ENCODE results near the gene CTIF.

Gene CTIF

GRCh38 chr18:48552130-48552529, 13.3 kb downstream of the CTIF start:
- DNase-seq = no peak

GRCh38 chr18:48553236-48553635, 14.4 kb downstream of the CTIF start:
- DNase-seq = no peak

GRCh38 chr18:48554610-48555400, 16.0 kb downstream of the CTIF start:
- DNase-seq = no peak

DNA sequence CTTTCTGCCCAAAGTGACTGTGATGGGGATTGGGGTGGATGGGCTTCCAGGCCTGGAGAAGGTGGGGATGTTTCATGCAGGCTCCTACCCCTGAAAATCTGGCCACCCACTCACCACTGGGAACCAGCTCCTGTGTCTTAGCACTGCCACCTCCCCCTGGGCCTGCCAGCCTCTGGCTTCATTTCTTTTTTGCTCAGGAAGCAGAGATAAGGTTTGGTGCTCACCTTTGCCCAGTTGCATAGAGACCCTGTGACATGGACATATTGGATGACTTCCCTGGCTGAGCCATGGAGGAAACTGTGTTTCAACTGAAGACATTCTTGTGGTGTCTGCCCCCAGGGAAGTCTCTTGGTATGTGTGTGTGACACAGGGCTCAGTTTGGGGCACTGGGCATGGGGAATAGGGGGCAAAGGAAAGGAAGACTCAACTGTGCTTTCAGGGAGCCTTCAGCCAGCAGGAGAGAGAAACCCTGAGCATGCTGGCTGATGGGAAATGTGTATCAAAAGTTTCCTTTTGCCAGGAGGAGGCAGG, 16.7 kb downstream of the CTIF start:
- DNase-seq = no peak

- no peak for DNase-seq
Measured at GRCh38 chr18:48557640-48558174, 18.9 kb downstream of the CTIF start.

DNA sequence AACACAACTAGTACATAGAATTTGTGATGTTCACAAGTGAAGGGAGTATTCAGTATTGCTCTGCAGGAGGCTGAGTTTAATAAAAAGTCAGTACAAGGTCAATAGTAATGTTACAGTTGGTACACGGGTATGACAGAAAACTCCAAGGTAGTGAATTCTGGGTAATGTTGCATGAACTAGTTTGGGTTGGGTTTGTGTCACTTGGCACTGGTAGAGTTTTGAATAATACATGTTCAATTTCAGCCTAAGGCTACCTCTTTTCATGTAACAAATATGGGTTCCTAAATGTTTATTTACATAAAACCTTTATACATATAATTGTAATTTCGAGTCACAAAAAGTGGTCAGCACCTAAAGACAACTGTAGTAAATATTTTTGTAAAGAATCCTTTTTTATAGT, 19.4 kb downstream of the CTIF start:
- no peak for DNase-seq

DNA sequence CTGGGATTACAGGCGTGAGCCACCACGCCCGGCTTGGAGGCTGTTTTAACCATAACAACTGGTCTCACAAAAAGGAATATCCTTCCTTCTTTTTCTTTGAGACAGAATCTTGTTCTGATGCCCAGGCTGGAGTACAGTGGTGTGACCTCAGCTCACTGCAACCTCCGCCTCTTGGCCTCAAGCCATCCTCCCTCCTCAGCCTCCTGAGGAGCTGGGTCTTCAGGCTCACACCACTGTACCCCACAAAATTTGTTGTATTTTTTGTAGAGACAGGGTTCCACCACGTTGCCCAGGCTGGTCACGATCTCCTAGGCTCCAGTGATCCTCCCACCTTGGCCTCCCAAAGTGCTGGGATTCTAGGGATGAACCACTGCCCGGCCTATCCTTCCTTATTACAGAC, 21.7 kb downstream of the CTIF start:
- DNase-seq = no peak

DNA sequence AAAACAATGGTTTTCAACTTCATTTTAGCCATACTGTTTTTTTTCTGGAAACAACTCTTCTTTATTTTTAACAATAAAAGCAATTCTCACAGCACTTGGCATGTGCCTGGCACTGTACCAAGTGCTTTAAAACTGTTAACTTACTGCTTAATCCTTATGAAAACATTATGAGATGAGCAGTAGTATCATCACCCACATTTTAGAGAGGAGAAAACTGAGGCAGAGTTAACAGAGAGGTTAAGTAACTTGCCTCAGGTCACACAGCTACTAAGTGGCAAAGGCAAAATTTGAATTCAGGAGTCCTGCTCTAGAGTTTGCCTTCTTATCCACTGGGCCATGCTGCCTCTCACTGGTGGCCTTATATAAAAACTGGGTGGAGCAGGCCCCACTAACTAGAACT, 23.2 kb downstream of the CTIF start:
- no peak for DNase-seq

DNA sequence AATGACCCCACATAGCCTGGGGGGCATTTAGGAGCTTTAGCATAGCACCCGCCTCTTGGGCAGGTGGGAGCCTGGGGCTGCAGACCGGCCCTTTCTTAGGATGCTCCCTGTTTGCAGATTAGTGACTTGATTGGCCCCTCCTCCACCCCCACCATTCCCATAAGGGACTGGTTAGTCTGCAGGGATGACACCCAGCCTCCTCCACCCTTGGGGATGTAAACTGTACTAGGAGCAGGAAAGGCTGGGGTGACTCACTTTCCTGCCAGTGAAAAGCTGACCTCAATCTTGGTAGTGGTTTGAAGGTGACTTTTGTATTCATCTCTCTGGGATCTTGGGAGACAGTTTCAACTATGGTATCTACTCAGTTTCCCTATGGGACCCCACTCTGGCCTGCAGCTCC, 24.2 kb downstream of the CTIF start:
- no peak for DNase-seq

DNA sequence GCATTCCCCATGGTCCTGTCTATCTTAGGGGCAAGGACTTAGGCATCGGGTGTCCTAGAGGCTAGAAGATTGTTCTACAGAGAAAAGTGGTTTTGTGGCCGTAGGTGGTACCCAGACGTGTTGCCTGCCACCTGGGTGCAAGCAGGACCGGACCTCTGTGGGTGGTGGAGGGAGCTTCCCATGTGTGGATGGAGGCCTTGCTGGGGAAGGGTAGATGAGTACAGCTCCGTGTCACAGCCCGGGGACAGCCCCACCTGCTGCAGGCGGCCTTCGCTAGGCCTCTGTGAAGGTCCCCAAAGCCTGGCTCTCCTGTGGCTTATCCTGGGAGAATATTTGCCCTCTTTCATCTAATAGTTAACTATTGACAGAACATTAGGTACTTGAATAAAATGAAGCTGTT, 25.3 kb downstream of the CTIF start:
- DNase-seq = no peak

GRCh38 chr18:48565105-48565504, 26.3 kb downstream of the CTIF start:
- no peak for DNase-seq

DNA sequence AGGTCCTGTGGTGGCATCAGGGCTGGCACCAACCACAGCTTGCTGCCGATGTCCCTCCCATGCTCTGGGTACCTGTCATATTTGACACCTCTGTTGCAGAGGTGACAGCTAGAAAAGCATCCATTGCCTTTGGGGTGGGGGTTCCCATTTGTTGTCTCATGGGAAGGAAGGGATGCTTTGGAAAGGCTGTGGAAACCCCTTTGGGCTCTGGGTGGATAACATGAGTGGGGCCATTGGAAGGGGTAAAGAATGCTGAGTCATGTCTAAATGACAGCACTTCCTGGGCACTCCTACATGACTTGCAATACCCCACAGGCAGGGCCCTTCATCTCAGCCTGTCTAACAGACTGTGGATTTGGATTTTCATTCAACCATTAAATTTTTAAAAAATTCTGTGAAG, 27.8 kb downstream of the CTIF start:
- no peak for DNase-seq

DNA sequence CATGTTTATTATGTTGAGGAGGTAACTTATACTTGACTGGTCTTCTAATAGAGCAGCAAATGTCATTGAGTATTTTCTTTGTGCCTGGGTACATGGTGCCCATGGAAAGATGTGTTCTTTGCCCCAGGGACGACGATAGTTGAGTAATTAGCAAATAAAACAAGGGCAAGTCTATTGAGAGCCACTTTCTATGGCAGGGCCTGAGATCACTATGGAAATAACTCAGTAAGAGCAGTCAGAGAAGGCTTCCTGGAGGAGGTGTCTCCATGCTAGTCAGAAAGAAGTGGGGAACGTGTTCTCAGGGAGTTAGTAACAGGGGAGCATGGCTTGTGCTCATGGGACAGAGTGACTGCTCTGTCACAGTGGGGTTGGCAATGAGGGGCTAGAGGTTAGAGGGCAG, 28.6 kb downstream of the CTIF start:
- DNase-seq = no peak

- no peak for DNase-seq
Measured at GRCh38 chr18:48569139-48569914, 30.5 kb downstream of the CTIF start.

- no peak for DNase-seq
Measured at GRCh38 chr18:48569915-48570264, 31.1 kb downstream of the CTIF start.

GRCh38 chr18:48570313-48570712, 31.5 kb downstream of the CTIF start:
- no peak for DNase-seq

DNA sequence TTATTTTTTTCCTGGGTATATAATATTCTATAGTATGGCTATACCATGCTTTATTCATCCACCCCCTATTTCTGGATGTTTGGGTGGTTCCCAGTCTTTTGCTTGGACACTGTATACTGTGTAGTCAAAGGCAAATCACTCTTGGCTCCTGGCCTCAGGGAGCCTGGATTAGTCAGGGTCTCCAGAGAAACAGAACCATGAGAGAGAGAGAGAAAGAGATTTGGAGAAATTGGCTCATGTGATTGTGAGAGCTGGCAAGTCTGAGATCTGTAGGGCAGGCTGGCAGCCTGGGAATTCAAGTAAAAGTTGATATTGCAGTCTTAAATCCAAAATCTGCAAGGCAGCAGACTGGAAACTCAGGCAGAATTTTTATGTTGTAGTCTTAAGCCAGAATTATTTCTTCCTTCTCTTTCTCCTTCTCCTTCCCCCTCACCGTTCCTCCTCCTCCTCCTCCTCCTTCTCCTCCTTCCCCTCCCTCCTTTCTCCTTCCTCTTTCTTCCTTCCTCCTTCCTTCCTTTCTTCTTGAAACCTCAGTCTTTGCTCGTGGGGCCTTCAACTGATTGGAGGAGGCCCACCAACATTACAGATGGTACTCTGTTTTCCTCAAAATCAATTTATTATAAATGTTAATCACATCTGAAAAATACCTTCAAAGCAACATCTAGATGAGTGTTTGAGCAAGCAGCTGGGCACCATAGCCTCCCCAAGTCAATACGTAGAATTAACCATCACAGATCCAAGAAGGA, 33.0 kb downstream of the CTIF start:
- no peak for DNase-seq

- DNase-seq = no peak
Measured at GRCh38 chr18:48572402-48573126, 33.7 kb downstream of the CTIF start.

GRCh38 chr18:48573632-48574283, 34.9 kb downstream of the CTIF start:
- no peak for DNase-seq

DNA sequence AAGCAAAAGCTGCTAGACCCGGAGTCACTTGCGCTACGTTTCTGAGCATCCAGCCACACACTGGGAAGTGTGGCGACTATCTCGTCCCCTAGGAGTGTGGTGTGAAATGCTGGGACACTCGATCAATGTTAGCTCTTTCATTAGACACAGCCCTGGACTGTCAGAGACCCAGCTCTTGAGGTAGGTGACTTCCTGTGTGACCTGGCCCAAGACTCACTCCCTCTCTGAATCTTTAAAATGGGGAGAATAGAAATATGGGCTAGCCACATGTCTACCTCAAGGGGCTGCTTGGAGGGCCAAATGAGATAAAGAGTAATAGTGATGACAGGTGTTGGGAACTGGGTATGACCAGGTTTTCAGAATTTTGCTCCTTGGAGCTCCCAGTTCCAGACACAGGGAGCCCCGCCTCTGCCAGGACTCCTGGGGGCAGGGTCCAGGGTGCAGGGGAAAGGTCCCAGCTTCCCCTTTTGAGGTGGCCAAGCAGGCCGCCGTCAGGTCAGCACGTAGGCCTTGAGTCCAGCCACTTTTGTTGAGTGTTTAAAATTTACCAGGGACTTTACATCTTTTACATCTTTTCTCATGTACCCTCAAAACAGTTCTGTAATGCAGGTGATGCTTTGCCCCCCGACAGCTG, 36.0 kb downstream of the CTIF start:
- DNase-seq = no peak

DNA sequence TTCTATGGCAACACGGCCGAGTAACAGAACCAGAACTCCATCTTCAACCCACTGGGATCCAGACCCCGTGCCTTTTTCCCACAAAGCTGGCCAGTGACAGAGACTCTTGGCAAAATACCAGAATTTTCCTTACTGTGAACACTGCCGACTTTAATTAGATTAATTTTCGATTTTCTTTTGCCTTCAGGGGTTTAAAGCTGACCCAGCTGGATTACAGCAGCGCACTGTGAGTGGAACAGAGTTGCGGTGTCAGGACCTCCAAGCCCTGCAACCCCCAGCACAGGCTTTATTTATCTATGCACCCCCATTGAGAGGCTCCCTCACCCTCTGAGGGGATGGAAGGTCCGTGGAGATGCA, 36.4 kb downstream of the CTIF start:
- no peak for DNase-seq

Data from activated gamma-delta T cell (primary cell).